Measurements from ENCODE around the gene PPP1R13B. TPM values are rescaled to one million over a fixed set of nuclear protein-coding genes. Genes with fewer than 3 reads are reported as not detected.

The PPP1R13B gene
- polyA plus RNA-seq, 1 of the 3 experiments (the other 2 are of a cell fraction), result 5.7 TPM

- TF ChIP-seq RCOR1 (IDR thresholded peaks at IDR 0.05; ENCODE audit: low read length), result no peak
- no peak for TF ChIP-seq RAD21 (IDR thresholded peaks at IDR 0.05; ENCODE audit: low read length)
Observed at GRCh38 chr14:103857256-103857655, 9.9 kb upstream of the PPP1R13B start (continued).

GRCh38 chr14:103856607-103857006 lies 9.2 kb upstream of the PPP1R13B start:
- Histone ChIP-seq H2AFZ (ENCODE audit: low read depth) (no peak overlapping the region), H3K4me2 (no peak overlapping the region), H3K4me1 (ENCODE audit: control insufficient read depth in 1 of 2, insufficient read depth in 2 of 2, low read depth in 1 of 2, low read length in 1 of 2) (peaks cover 0 to 10% of the 10 kb centered on the region in 2 experiments; a peak in 1 of 4 replicates), H3K27ac (ENCODE audit: low read depth in 2 of 2, low read length in 1 of 2) (no peak overlapping the region), H3K79me2 (ENCODE audit: insufficient read depth) (no peaks in the 10 kb centered on the region), H3K27me3 (ENCODE audit: insufficient read depth) (no peaks in the 10 kb centered on the region), H3K9me3 (no peaks in the 10 kb centered on the region), H3K4me3 (ENCODE audit: low read depth in 2 of 2, low read length in 1 of 2) (no peak overlapping the region), H3K9ac (no peak overlapping the region), H3F3A (replicated peaks; ENCODE audit: insufficient read depth) (no peaks in the 10 kb centered on the region), H3K36me3 (replicated peaks in 1 of 2; ENCODE audit: control insufficient read depth in 1 of 2, insufficient read depth in 2 of 2, low read length in 1 of 2) (no peaks in the 10 kb centered on the region), H3K9me2 (no peaks in the 10 kb centered on the region), H4K20me1 (ENCODE audit: insufficient read depth) (no peaks in the 10 kb centered on the region)
- ChIA-PET CTCF (interaction anchor here (1.9 kb wide), 1 partner anchor 54 kb away, joined by 7 read pairs; no protein-coding TSS in a partner anchor), POLR2A (no interaction called here)
- TF ChIP-seq TEAD4 (IDR thresholded peaks at IDR 0.05; ENCODE audit: borderline replicate concordance, insufficient read depth) (no peak), POLR2AphosphoS5 (IDR thresholded peaks at IDR 0.05; ENCODE audit: low read depth, low read length) (no peak), SIN3A (IDR thresholded peaks at IDR 0.05; ENCODE audit: borderline replicate concordance, low read depth, low read length) (no peak), YY1 (IDR thresholded peaks at IDR 0.05; ENCODE audit: low read depth) (no peak), SMC3 (IDR thresholded peaks at IDR 0.05; ENCODE audit: low read depth, low read length) (no peak), ZBTB33 (IDR thresholded peaks at IDR 0.05; ENCODE audit: borderline replicate concordance, low read depth) (no peak), NRF1 (IDR thresholded peaks at IDR 0.05; ENCODE audit: low read depth, low read length) (no peak), USF1 (IDR thresholded peaks at IDR 0.05; ENCODE audit: borderline replicate concordance, low read depth) (no peak), TCF12 (IDR thresholded peaks at IDR 0.05) (no peak), TAF1 (IDR thresholded peaks at IDR 0.05; ENCODE audit: borderline replicate concordance, low read depth, low read length) (no peak), RXRA (IDR thresholded peaks at IDR 0.05; ENCODE audit: borderline replicate concordance, low read depth) (no peak), GATA2 (CRISPR knock-in tag; IDR thresholded peaks at IDR 0.05) (no peak)
- TF ChIP-seq, protein P1, sequence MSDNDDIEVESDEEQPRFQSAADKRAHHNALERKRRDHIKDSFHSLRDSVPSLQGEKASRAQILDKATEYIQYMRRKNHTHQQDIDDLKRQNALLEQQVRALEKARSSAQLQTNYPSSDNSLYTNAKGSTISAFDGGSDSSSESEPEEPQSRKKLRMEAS (IDR thresholded peaks at IDR 0.05; ENCODE audit: low read depth), result no peak
- WGBS (ENCODE audit: low lambda C conversion rate), result 66% methylated on average over 7 of the region's 7 CpGs
- no peak for DNase-seq
